ENCODE measurements around the gene POLR1C. TPM values are rescaled to one million over a fixed set of nuclear protein-coding genes. Genes with fewer than 3 reads are reported as not detected.

The POLR1C gene
- total RNA-seq, 1 donor from 2014 or later: 34.1 TPM

- Histone ChIP-seq H3K4me3 (peak overlapping the region; percentile 79 to 84), H3K9me3 (no peaks in the 10 kb centered on the region), H3K27me3 (no peaks in the 10 kb centered on the region), H3K36me3 (peaks cover 0 to 54% of the 10 kb centered on the region in 2 donors), H3K4me1 (peaks cover 47% of the 10 kb centered on the region), H3K27ac (peak overlapping the region; percentile 80)
- DNase-seq (ENCODE audit: extremely low spot score in 2 of 2): no peak
- no peak for TF ChIP-seq CTCF (IDR thresholded peaks at IDR 0.05)
- TF ChIP-seq POLR2A (IDR thresholded peaks at IDR 0.05): no peak
- no peak for TF ChIP-seq POLR2AphosphoS5 (IDR thresholded peaks at IDR 0.05; ENCODE audit: insufficient read depth in 1 of 2, low read depth in 1 of 2)
- intact Hi-C loops (cut with DNase I): no loop called here
Measured at GRCh38 chr6:43515808-43516207, 1.1 kb upstream of the POLR1C start.

DNA sequence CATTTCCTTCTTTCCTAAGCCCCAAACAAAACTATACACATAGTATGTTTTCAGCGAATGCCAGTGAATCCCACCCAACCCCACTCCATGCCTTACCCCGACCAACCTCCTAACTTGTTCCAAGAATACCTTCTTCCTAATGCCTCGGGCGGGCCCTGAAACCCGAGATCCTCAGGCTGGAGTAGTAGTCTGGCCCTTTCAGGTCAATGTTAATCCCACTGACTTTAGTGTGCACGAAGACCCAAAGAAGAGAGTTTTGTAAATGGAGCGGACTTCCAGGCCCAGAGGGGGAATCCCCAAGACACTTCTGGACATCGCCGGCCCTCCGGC, 557 bp upstream of the POLR1C start:
- Histone ChIP-seq H3K36me3 (peaks cover 0 to 59% of the 10 kb centered on the region in 2 donors), H3K4me1 (peaks cover 44% of the 10 kb centered on the region)

DNA sequence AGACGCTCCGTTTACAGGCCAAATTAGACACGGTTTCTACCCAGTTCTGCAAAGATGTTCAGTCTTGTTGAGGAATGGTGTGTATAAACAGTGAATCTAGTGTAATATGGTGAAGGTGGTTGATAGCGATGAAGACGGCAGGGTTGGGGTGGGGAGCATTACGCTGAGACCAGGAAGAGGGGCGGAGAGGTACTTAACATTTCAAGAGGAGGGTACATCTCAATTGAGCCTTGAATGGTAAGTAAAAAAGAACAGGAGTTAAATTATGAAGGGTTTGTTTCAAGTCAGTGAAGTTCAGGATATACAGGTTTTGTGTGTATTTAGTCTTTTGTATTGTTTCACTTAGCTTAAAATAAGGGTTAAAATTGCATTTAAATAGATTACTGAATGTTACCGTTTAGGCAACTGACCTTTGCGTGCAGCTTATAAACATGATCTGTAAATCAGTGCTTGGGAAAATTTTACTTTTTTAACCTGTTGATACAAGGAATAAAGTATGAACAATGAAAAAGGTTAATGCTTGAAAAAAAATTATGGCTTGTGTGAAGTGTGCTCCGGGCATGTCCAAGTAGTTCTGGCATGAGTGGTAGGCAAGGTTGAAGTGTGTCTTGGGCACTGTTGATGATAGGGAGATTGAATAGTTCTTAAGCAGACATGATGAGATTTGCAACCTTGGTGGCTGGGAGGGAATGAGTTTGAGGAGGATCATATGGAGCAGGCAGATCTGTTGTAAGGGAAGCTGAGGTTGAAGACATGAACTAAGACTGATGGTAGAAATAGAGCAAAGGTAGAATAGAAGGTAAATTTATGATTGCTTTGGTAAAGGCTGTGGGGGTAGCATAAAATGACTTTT, 842 bp downstream of the POLR1C start:
- Histone ChIP-seq H3K4me3 (peak overlapping the region; percentile 79 to 84), H3K36me3 (peaks cover 0 to 60% of the 10 kb centered on the region in 2 donors), H3K9me3 (no peaks in the 10 kb centered on the region), H3K4me1 (peaks cover 44% of the 10 kb centered on the region), H3K27ac (peak overlapping the region; percentile 3), H3K27me3 (no peaks in the 10 kb centered on the region)
- DNase-seq (ENCODE audit: extremely low spot score in 2 of 2): no peak
- intact Hi-C loops (cut with DNase I): no loop called here
- TF ChIP-seq CTCF (IDR thresholded peaks at IDR 0.05) (no peak), POLR2A (IDR thresholded peaks at IDR 0.05) (no peak), POLR2AphosphoS5 (IDR thresholded peaks at IDR 0.05; ENCODE audit: insufficient read depth in 1 of 2, low read depth in 1 of 2) (no peak)

More for the DNA sequence above, 557 bp upstream of the POLR1C start:
- no peaks in the 10 kb centered on the region for H3K9me3 ChIP-seq
- intact Hi-C loops (cut with DNase I): no loop called here
- TF ChIP-seq POLR2AphosphoS5 (IDR thresholded peaks at IDR 0.05; ENCODE audit: insufficient read depth in 1 of 2, low read depth in 1 of 2): no peak
- no peak for TF ChIP-seq POLR2A (IDR thresholded peaks at IDR 0.05)
- DNase-seq (ENCODE audit: extremely low spot score in 2 of 2): no peak
- H3K27me3 ChIP-seq: no peaks in the 10 kb centered on the region
- peak overlapping the region; percentile 79 to 84 for H3K4me3 ChIP-seq
- peak overlapping the region; percentile 80 for H3K27ac ChIP-seq

DNA sequence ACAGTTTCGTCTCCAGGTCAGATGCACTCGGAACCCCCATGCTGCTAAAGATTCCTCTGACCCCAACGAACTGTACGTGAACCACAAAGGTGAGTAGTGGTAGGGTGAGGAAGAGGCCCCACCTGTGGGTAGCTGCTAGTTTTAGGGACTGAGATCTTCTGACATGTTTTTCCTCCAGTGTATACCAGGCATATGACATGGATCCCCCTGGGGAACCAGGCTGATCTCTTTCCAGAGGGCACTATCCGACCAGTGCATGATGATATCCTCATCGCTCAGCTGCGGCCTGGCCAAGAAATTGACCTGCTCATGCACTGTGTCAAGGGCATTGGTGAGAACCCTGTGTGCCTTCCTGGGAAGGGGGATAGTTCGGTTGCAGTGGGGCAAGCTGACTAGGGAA, 3.2 kb downstream of the POLR1C start:
- Histone ChIP-seq H3K9me3 (no peaks in the 10 kb centered on the region), H3K27ac (no peak overlapping the region), H3K4me1 (peaks cover 33% of the 10 kb centered on the region), H3K27me3 (no peaks in the 10 kb centered on the region), H3K4me3 (no peak overlapping the region), H3K36me3 (peaks cover 0 to 60% of the 10 kb centered on the region in 2 donors)
- TF ChIP-seq POLR2AphosphoS5 (IDR thresholded peaks at IDR 0.05; ENCODE audit: insufficient read depth in 1 of 2, low read depth in 1 of 2) (no peak), CTCF (IDR thresholded peaks at IDR 0.05) (no peak), POLR2A (IDR thresholded peaks at IDR 0.05) (no peak)
- no peak for DNase-seq (ENCODE audit: extremely low spot score in 2 of 2)
- intact Hi-C loops (cut with DNase I): no loop called here

GRCh38 chr6:43521836-43522235, 4.9 kb downstream of the POLR1C start:
- no peaks in the 10 kb centered on the region for H3K27me3 ChIP-seq
- TF ChIP-seq CTCF (IDR thresholded peaks at IDR 0.05): no peak
- TF ChIP-seq POLR2AphosphoS5 (IDR thresholded peaks at IDR 0.05; ENCODE audit: insufficient read depth in 1 of 2, low read depth in 1 of 2): no peak
- TF ChIP-seq POLR2A (IDR thresholded peaks at IDR 0.05): no peak
- no peaks in the 10 kb centered on the region for H3K9me3 ChIP-seq
- H3K36me3 ChIP-seq: peaks cover 0 to 76% of the 10 kb centered on the region in 2 donors
- peaks cover 20% of the 10 kb centered on the region for H3K4me1 ChIP-seq
- H3K27ac ChIP-seq: no peak overlapping the region
- intact Hi-C loops (cut with DNase I): no loop called here
- DNase-seq (ENCODE audit: extremely low spot score in 2 of 2): no peak
- H3K4me3 ChIP-seq: no peak overlapping the region
